ENCODE data around the gene NAE1.

Gene NAE1

DNA sequence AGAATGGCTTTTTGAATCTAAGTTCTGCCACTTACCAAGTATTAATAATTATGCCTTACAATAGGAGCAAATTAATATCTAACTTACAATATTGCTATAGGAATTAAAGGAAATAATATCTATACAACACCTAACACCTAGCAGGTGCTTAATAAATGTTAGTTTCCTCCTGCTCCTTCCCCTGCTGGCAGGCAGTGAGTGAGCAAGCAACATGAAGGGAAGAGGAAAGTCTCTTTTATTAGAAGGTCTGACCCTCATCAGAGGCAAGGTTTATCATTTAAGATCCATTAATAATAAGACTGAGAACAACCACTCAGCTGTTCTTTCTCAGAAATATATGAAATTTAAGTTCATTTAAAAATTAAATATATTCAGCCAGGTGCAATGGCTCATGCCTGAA lies 72.7 kb downstream of the NAE1 start:
- DNase-seq = no peak
- H3K9me3 ChIP-seq (ENCODE audit: control extremely low read depth in 1 of 5, control insufficient read depth in 4 of 5, insufficient read depth in 2 of 5, low read depth in 1 of 5, low read length in 4 of 5) = no peaks in the 10 kb centered on the region
- no peak overlapping the region for H3K4me3 ChIP-seq (ENCODE audit: control insufficient read depth in 1 of 7, extremely low read depth in 1 of 7, insufficient read depth in 4 of 7, low read depth in 2 of 7, low read length in 6 of 7)
- CTCF ChIA-PET = no interaction called here
- H3K4me1 ChIP-seq (ENCODE audit: control extremely low read depth in 1 of 4, control insufficient read depth in 4 of 4, insufficient read depth in 4 of 4, low read length in 3 of 4) = no peaks in the 10 kb centered on the region
- H3K36me3 ChIP-seq (ENCODE audit: control insufficient read depth in 4 of 4, insufficient read depth in 4 of 4, low read length in 3 of 4) = no peaks in the 10 kb centered on the region
- POLR2A ChIA-PET = no interaction called here
- H3K27ac ChIP-seq (ENCODE audit: insufficient read depth in 1 of 2, low read depth in 1 of 2, low read length in 2 of 2, poor library complexity in 1 of 2, severe bottlenecking in 2 of 2) = no peak overlapping the region
- H3K27me3 ChIP-seq (replicated peaks in 2 of 5; ENCODE audit: control insufficient read depth in 4 of 5, insufficient read depth in 5 of 5, low read length in 4 of 5) = peaks cover 0 to 5% (median 4%) of the 10 kb centered on the region in 5 experiments

DNA sequence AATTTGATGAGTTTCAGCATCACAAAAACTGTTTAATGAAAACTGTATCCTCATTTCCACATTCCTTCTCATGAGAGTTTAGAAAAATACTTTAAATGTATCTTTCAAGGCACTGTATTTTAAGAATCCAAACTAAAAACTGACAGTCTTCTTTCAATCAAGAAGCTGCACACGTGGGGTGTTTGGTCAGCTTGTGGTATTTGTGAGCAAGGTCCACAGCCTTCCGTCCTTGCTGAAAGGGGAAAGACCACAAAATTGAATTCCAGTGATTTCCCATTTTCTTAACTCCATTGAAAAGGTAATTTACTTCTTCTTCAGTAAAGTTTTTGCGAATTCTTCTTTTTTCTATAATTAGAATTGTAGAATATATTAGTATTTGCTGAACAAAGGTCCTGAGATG lies 76.0 kb downstream of the NAE1 start:
- DNase-seq = no peak
- H3K27me3 ChIP-seq (replicated peaks in 2 of 5; ENCODE audit: control insufficient read depth in 4 of 5, insufficient read depth in 5 of 5, low read length in 4 of 5) = peaks cover 0 to 18% (median 10%) of the 10 kb centered on the region in 5 experiments
- H3K9me3 ChIP-seq (ENCODE audit: control extremely low read depth in 1 of 5, control insufficient read depth in 4 of 5, insufficient read depth in 2 of 5, low read depth in 1 of 5, low read length in 4 of 5) = no peaks in the 10 kb centered on the region
- no peak overlapping the region for H3K4me3 ChIP-seq (ENCODE audit: control insufficient read depth in 1 of 7, extremely low read depth in 1 of 7, insufficient read depth in 4 of 7, low read depth in 2 of 7, low read length in 6 of 7)
- 77% methylated on average over 2 of the region's 3 CpGs for WGBS (ENCODE audit: insufficient coverage)
- H3K27ac ChIP-seq (ENCODE audit: insufficient read depth in 1 of 2, low read depth in 1 of 2, low read length in 2 of 2, poor library complexity in 1 of 2, severe bottlenecking in 2 of 2) = no peak overlapping the region
- CTCF ChIA-PET = interaction anchor here (1.9 to 4.1 kb wide), 2 partner anchors 13 to 27 kb away, joined by 9 to 24 read pairs; no protein-coding TSS in a partner anchor
- H3K36me3 ChIP-seq (ENCODE audit: control insufficient read depth in 4 of 4, insufficient read depth in 4 of 4, low read length in 3 of 4) = peaks cover 0 to 1% (median 0%) of the 10 kb centered on the region in 4 experiments
- POLR2A ChIA-PET = interaction anchor here (0.8 kb wide), 1 partner anchor 28 kb away, joined by 3 read pairs; no protein-coding TSS in a partner anchor
- peaks cover 10 to 18% (median 14%) of the 10 kb centered on the region in 4 experiments for H3K4me1 ChIP-seq (ENCODE audit: control extremely low read depth in 1 of 4, control insufficient read depth in 4 of 4, insufficient read depth in 4 of 4, low read length in 3 of 4)

DNA sequence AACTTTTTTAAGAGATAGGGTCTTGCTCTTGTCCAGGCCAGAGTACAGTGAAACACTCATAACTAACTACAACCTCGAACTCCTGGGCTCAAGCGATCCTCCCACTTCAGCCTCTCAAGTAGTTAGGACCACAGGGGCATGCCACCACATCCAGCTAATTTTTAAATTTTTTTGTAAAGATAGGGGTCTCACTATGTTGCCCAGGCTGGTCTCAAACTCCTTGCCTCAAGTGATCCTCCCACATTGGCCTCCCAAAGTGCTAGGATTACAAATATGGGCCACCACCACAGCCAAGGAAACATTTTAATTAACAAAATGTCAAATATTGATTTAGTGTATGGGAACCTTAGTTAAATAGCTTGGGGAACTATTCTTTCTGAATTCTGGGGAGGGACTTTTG lies 76.6 kb downstream of the NAE1 start:
- H3K4me1 ChIP-seq (ENCODE audit: control extremely low read depth in 1 of 4, control insufficient read depth in 4 of 4, insufficient read depth in 4 of 4, low read length in 3 of 4) = peaks cover 11 to 23% (median 17%) of the 10 kb centered on the region in 4 experiments
- H3K4me3 ChIP-seq (ENCODE audit: control insufficient read depth in 1 of 7, extremely low read depth in 1 of 7, insufficient read depth in 4 of 7, low read depth in 2 of 7, low read length in 6 of 7) = no peak overlapping the region
- CTCF ChIA-PET = interaction anchor here (1.9 to 4.1 kb wide), 2 partner anchors 13 to 27 kb away, joined by 9 to 24 read pairs; no protein-coding TSS in a partner anchor
- H3K27ac ChIP-seq (ENCODE audit: insufficient read depth in 1 of 2, low read depth in 1 of 2, low read length in 2 of 2, poor library complexity in 1 of 2, severe bottlenecking in 2 of 2) = no peak overlapping the region
- H3K36me3 ChIP-seq (ENCODE audit: control insufficient read depth in 4 of 4, insufficient read depth in 4 of 4, low read length in 3 of 4) = peaks cover 0 to 6% (median 2%) of the 10 kb centered on the region in 4 experiments
- POLR2A ChIA-PET = interaction anchor here (0.8 kb wide), 1 partner anchor 28 kb away, joined by 3 read pairs; no protein-coding TSS in a partner anchor
- no peaks in the 10 kb centered on the region for H3K9me3 ChIP-seq (ENCODE audit: control extremely low read depth in 1 of 5, control insufficient read depth in 4 of 5, insufficient read depth in 2 of 5, low read depth in 1 of 5, low read length in 4 of 5)
- peaks cover 0 to 18% (median 10%) of the 10 kb centered on the region in 5 experiments for H3K27me3 ChIP-seq (replicated peaks in 2 of 5; ENCODE audit: control insufficient read depth in 4 of 5, insufficient read depth in 5 of 5, low read length in 4 of 5)
- no CpG with 5 or more reads among the region's 2 CpGs for WGBS (ENCODE audit: insufficient coverage)
- DNase-seq = no peak

DNA sequence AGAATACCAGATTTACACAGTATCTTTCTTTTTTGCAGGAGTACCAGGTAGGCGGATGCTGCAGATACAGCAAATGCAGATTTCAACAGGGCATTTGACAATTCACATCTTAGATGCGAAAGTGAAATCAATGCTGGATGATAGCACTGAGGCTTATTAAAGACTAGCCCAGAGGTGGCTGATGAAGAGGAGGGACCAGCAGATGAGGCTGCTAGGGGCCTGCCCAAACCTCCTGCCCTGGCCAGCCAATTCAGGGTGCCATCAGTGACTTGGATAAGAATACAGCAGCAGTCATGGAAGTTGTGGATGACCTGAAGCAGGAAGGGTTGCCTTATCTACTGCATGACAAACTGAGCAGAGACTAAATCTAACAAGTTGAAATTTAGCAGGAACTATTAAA lies 77.8 kb downstream of the NAE1 start:
- ChIA-PET CTCF (interaction anchor here (3.3 to 4.1 kb wide), 2 partner anchors 11 to 16 kb away, joined by 16 to 24 read pairs; no protein-coding TSS in a partner anchor), POLR2A (no interaction called here)
- Histone ChIP-seq H3K4me3 (ENCODE audit: control insufficient read depth in 1 of 7, extremely low read depth in 1 of 7, insufficient read depth in 4 of 7, low read depth in 2 of 7, low read length in 6 of 7) (no peak overlapping the region), H3K36me3 (ENCODE audit: control insufficient read depth in 4 of 4, insufficient read depth in 4 of 4, low read length in 3 of 4) (peaks cover 3 to 18% (median 9%) of the 10 kb centered on the region in 4 experiments), H3K27me3 (replicated peaks in 2 of 5; ENCODE audit: control insufficient read depth in 4 of 5, insufficient read depth in 5 of 5, low read length in 4 of 5) (peaks cover 0 to 18% (median 10%) of the 10 kb centered on the region in 5 experiments), H3K4me1 (ENCODE audit: control extremely low read depth in 1 of 4, control insufficient read depth in 4 of 4, insufficient read depth in 4 of 4, low read length in 3 of 4) (peaks cover 11 to 23% (median 17%) of the 10 kb centered on the region in 4 experiments), H3K9me3 (ENCODE audit: control extremely low read depth in 1 of 5, control insufficient read depth in 4 of 5, insufficient read depth in 2 of 5, low read depth in 1 of 5, low read length in 4 of 5) (no peaks in the 10 kb centered on the region), H3K27ac (ENCODE audit: insufficient read depth in 1 of 2, low read depth in 1 of 2, low read length in 2 of 2, poor library complexity in 1 of 2, severe bottlenecking in 2 of 2) (no peak overlapping the region)
- no peak for DNase-seq
- WGBS (ENCODE audit: insufficient coverage) = 100% methylated on average over 2 of the region's 2 CpGs
